Neuronal stem cell (in vitro differentiated cells): Measurements from ENCODE around the gene DPP6.

Experiments
- DNase-seq: peaks from one replicate; pipeline ENCODE4 v3.0.0-alpha.2; 2013; ENCODE audit warnings: low spot score
- H2AFZ ChIP-seq: one replicate; pipeline ENCODE4 v1.6.1; 2013; ENCODE audit warnings: mild to moderate bottlenecking, low read length, inconsistent platforms
- H2AK5ac ChIP-seq: 2 replicates; pipeline ENCODE4 v1.6.1; 2013; ENCODE audit warnings: low read depth, mild to moderate bottlenecking, inconsistent platforms, low read length, moderate library complexity, mixed read lengths
- H2BK120ac ChIP-seq: 2 replicates; pipeline ENCODE4 v1.6.1; 2013; ENCODE audit warnings: low read depth, mild to moderate bottlenecking, inconsistent platforms, low read length, moderate library complexity, mixed read lengths
- H2BK12ac ChIP-seq: one replicate; pipeline ENCODE4 v1.6.1; 2013; ENCODE audit warnings: low read length, inconsistent platforms
- H2BK15ac ChIP-seq: 2 replicates; pipeline ENCODE4 v1.6.1; 2013; ENCODE audit warnings: mild to moderate bottlenecking, low read length, inconsistent platforms, mixed read lengths
- H2BK5ac ChIP-seq: one replicate; pipeline ENCODE4 v1.6.1; 2013; ENCODE audit warnings: inconsistent platforms, mild to moderate bottlenecking, low read length, moderate library complexity
- H3K14ac ChIP-seq: one replicate; pipeline ENCODE4 v1.6.1; 2013; ENCODE audit warnings: low read length, inconsistent platforms
- H3K18ac ChIP-seq: 2 replicates; pipeline ENCODE4 v1.6.1; 2013; ENCODE audit warnings: low read length, inconsistent platforms
- H3K23ac ChIP-seq: 2 replicates; pipeline ENCODE4 v1.6.1; 2013; ENCODE audit warnings: low read depth, mild to moderate bottlenecking, mixed read lengths, low read length, inconsistent platforms; ENCODE audit not compliant: poor library complexity
- H3K27ac ChIP-seq: replicated peaks from 3 replicates; pipeline ENCODE4 v1.5.1; 2013; ENCODE audit warnings: low read length, inconsistent platforms
- H3K27me3 ChIP-seq, 3 experiments: 2 replicates each; pipeline ENCODE4 v1.6.1; 2013; ENCODE audit warnings: low read length in 3 of 3, mild to moderate bottlenecking in 2 of 3, inconsistent platforms in 1 of 3, low read depth in 1 of 3, mixed read lengths in 1 of 3, moderate library complexity in 1 of 3; ENCODE audit not compliant: control insufficient read depth in 3 of 3, insufficient read depth in 3 of 3
- H3K36me3 ChIP-seq, 2 donors: replicated peaks in 1 of 2; 2 replicates each; pipeline ENCODE4 v1.6.1; 2013; ENCODE audit warnings: low read length in 2 of 2; ENCODE audit not compliant: control insufficient read depth in 2 of 2, insufficient read depth in 2 of 2
- H3K4ac ChIP-seq: 2 replicates; pipeline ENCODE4 v1.6.1; 2013; ENCODE audit warnings: inconsistent platforms, mild to moderate bottlenecking, low read length, moderate library complexity
- H3K4me1 ChIP-seq, 2 donors: 1 replicate in 1 of 2; 2 replicates in 1 of 2; pipeline ENCODE4 v1.6.1; 2013; ENCODE audit warnings: low read length in 2 of 2, low read depth in 1 of 2; ENCODE audit not compliant: control insufficient read depth in 2 of 2, insufficient read depth in 1 of 2
- H3K4me2 ChIP-seq: one replicate; pipeline ENCODE4 v1.6.1; 2013; ENCODE audit warnings: mild to moderate bottlenecking, low read length, inconsistent platforms; ENCODE audit not compliant: insufficient read depth, poor library complexity, severe bottlenecking
- H3K4me3 ChIP-seq, 2 donors: 2 replicates each; pipeline ENCODE4 v1.5.1; 2013; ENCODE audit warnings: low read length in 2 of 2, mild to moderate bottlenecking in 2 of 2, inconsistent platforms in 1 of 2, moderate library complexity in 1 of 2
- H3K79me1 ChIP-seq: one replicate; pipeline ENCODE4 v1.6.1; 2013; ENCODE audit warnings: low read depth, mild to moderate bottlenecking, inconsistent platforms, low read length, moderate library complexity
- H3K9ac ChIP-seq: one replicate; pipeline ENCODE4 v1.6.1; 2013; ENCODE audit warnings: mild to moderate bottlenecking, low read depth, low read length, inconsistent platforms; ENCODE audit not compliant: poor library complexity
- H3K9me3 ChIP-seq, 2 donors: replicated peaks in 1 of 2; 2 replicates each; pipeline versions ENCODE3 to v1.6.1; 2013; ENCODE audit warnings: low read length in 2 of 2, mild to moderate bottlenecking in 2 of 2, inconsistent platforms in 1 of 2, low read depth in 1 of 2, mixed read lengths in 1 of 2, moderate library complexity in 1 of 2; ENCODE audit not compliant: control insufficient read depth in 2 of 2, insufficient read depth in 1 of 2
- H4K8ac ChIP-seq: one replicate; pipeline ENCODE4 v1.6.1; 2013; ENCODE audit warnings: low read depth, mild to moderate bottlenecking, inconsistent platforms, low read length, moderate library complexity
- H4K91ac ChIP-seq: one replicate; pipeline ENCODE4 v1.6.1; 2013; ENCODE audit warnings: low read length, low read depth, mild to moderate bottlenecking, inconsistent platforms; ENCODE audit not compliant: poor library complexity
- WGBS, 2 donors: extraction: QIAGEN DNeasy Blood & Tissue Kit; methylation state at CpG; one replicate each; pipeline ENCODE4 v1.1.7; 2013; ENCODE audit warnings: missing lambda C conversion rate in 2 of 2, mixed read lengths in 1 of 2; ENCODE audit not compliant: insufficient read length in 2 of 2, insufficient replicate concordance in 1 of 2; ENCODE audit errors: extremely low coverage in 2 of 2; 5-methylcytosine and 5-hydroxymethylcytosine counted together

The DPP6 gene

DNA sequence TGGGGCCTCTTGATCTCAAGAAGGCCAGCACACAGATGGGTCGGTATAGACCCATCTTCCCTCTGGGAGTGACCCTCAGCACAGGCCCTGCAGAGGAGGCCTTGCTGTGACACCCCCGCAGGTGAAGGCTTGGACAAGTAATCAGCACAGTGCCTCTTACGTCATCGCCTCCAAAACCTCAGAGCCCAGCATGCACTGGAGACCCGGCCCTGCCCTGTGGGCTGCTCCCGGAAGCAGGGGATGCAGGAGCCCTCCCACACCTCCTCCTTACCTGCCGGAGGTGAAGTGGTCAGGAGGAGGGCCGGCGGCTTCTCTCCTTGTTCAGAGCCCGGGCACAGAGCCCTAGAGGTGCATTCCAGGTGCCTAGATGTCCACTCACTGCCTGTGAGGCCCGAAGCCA is 829.3 kb downstream of the DPP6 start:
- Histone ChIP-seq H3K9ac (no peak overlapping the region), H2AK5ac (peak overlapping the region; percentile 67), H3K4me2 (no peak overlapping the region), H3K4me1 (peaks cover 0 to 8% of the 10 kb centered on the region in 2 donors), H2AFZ (no peak overlapping the region), H3K18ac (peak overlapping the region; percentile 3), H2BK5ac (no peak overlapping the region), H3K14ac (no peak overlapping the region), H2BK12ac (no peak overlapping the region), H3K27ac (no peak overlapping the region), H4K91ac (no peak overlapping the region), H3K23ac (no peak overlapping the region), H2BK15ac (no peak overlapping the region), H3K9me3 (peaks cover 0 to 15% of the 10 kb centered on the region in 2 donors), H3K4me3 (no peak overlapping the region), H3K27me3 (peaks cover 0 to 5% (median 0%) of the 10 kb centered on the region in 3 experiments), H3K36me3 (no peaks in the 10 kb centered on the region), H3K4ac (no peak overlapping the region), H4K8ac (no peak overlapping the region), H2BK120ac (no peak overlapping the region), H3K79me1 (no peaks in the 10 kb centered on the region)
- DNase-seq = no peak
- whole genome bisulfite sequencing, 2 donors = no CpG with 5 or more reads among the region's 11 CpGs

DNA sequence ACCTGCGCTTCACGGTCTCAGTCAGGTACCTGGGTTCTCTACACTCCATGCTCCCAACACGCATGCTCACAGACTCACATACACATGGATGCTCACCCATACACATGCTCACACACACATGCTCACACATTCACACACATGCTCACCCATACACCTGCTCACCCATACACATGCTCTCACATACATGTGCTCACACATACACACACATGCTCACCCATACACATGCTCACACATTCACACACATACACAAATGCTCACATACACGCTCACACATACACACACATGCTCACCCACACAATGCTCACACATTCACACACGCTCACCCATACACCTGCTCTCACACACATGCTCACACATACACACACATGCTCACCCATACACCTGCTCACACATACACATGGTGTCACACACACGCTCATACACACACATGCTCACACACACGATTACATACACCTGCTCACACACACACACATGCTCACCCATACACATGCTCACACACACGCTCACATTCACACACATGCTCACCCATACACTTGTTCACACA is 830.8 kb downstream of the DPP6 start:
- Histone ChIP-seq H2BK12ac (no peak overlapping the region), H3K4me3 (peak overlapping the region in 1 of 2 donors; percentile 65), H3K9ac (peak overlapping the region; percentile 34), H3K4me1 (no peaks in the 10 kb centered on the region), H3K9me3 (peaks cover 0 to 15% of the 10 kb centered on the region in 2 donors), H4K91ac (no peak overlapping the region), H3K18ac (no peak overlapping the region), H2BK15ac (no peak overlapping the region), H3K4ac (no peak overlapping the region), H3K27ac (no peak overlapping the region), H3K27me3 (peaks cover 0 to 5% (median 5%) of the 10 kb centered on the region in 3 experiments), H4K8ac (no peak overlapping the region), H3K79me1 (no peaks in the 10 kb centered on the region), H2AFZ (no peak overlapping the region), H2AK5ac (no peak overlapping the region), H3K23ac (peak overlapping the region; percentile 70), H3K4me2 (no peak overlapping the region), H3K36me3 (no peaks in the 10 kb centered on the region), H3K14ac (no peak overlapping the region), H2BK5ac (no peak overlapping the region), H2BK120ac (no peak overlapping the region)
- WGBS, 2 donors = no CpG with 5 or more reads among the region's 8 CpGs
- no peak for DNase-seq

DNA sequence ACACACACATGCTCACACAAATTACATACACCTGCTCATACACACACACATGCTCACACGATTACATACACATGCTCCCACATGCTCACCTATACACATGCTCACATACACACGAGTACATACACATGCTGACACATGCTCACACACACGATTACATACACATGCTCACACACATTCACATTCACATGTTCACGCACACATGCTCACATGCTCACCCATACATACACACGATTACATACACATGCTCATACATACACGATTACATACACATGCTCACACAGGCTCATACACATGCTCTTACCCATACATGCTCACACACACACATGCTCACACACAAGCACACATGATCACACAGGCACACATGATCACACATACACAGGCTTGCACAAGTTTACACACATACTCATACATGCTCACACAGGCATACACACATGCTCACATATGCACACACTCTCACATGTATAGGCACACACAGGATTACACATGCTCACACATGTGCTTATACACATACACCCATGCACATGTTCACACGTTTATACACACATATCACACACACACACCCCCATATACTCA is 832.2 kb downstream of the DPP6 start:
- H3K4me2 ChIP-seq = no peak overlapping the region
- peak overlapping the region in 1 of 2 donors; percentile 2 for H3K4me3 ChIP-seq
- no peak overlapping the region for H2AFZ ChIP-seq
- peak overlapping the region; percentile 73 for H3K14ac ChIP-seq
- no peaks in the 10 kb centered on the region for H3K36me3 ChIP-seq
- peak overlapping the region; percentile 9 for H3K18ac ChIP-seq
- H2BK15ac ChIP-seq = no peak overlapping the region
- H3K79me1 ChIP-seq = no peaks in the 10 kb centered on the region
- H3K27me3 ChIP-seq = peaks cover 0 to 5% (median 5%) of the 10 kb centered on the region in 3 experiments
- peak overlapping the region; percentile 54 for H4K8ac ChIP-seq
- no peak overlapping the region for H2AK5ac ChIP-seq
- H3K4me1 ChIP-seq = no peaks in the 10 kb centered on the region
- no peak overlapping the region for H2BK12ac ChIP-seq
- no peak for DNase-seq
- H3K9ac ChIP-seq = no peak overlapping the region
- no peak overlapping the region for H3K27ac ChIP-seq
- H2BK120ac ChIP-seq = no peak overlapping the region
- H3K4ac ChIP-seq = no peak overlapping the region
- no peak overlapping the region for H4K91ac ChIP-seq
- no peak overlapping the region for H3K23ac ChIP-seq
- no peak overlapping the region for H2BK5ac ChIP-seq
- no CpG with 5 or more reads among the region's 7 CpGs for WGBS, 2 donors
- peaks cover 0 to 19% of the 10 kb centered on the region in 2 donors for H3K9me3 ChIP-seq

DNA sequence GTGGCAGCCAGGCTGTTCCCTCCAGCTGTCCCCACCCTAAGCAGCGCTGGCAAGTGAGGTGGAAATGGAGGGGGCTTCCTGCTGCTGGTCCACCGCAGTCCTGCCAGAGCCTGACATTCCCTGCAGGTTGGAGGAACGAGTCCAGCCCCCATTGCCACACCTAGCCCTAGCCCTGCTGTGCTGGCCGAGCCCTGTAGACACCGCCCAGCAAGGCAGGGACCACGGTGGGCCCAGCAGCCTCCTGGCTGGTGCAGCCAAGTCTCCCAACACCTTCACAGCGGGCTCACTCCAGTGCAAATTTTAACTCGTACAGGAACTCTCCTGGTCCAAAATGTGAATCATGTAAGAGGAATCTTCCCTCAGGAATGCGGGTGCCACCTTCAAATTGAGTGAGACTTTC is 834.4 kb downstream of the DPP6 start:
- no peak overlapping the region for H2AFZ ChIP-seq
- DNase-seq = no peak
- peak overlapping the region; percentile 61 for H3K23ac ChIP-seq
- H2BK120ac ChIP-seq = no peak overlapping the region
- H4K8ac ChIP-seq = no peak overlapping the region
- WGBS, 2 donors = no CpG with 5 or more reads among the region's 9 CpGs
- no peaks in the 10 kb centered on the region for H3K36me3 ChIP-seq
- no peak overlapping the region for H2AK5ac ChIP-seq
- H3K9ac ChIP-seq = no peak overlapping the region
- H2BK5ac ChIP-seq = no peak overlapping the region
- H3K4me3 ChIP-seq = no peak overlapping the region
- no peak overlapping the region for H3K4ac ChIP-seq
- no peak overlapping the region for H3K27ac ChIP-seq
- no peaks in the 10 kb centered on the region for H3K79me1 ChIP-seq
- H3K27me3 ChIP-seq = peaks cover 0 to 15% (median 5%) of the 10 kb centered on the region in 3 experiments
- no peak overlapping the region for H3K14ac ChIP-seq
- H3K4me1 ChIP-seq = no peaks in the 10 kb centered on the region
- H2BK15ac ChIP-seq = no peak overlapping the region
- peak overlapping the region; percentile 44 for H3K18ac ChIP-seq
- H4K91ac ChIP-seq = no peak overlapping the region
- H2BK12ac ChIP-seq = no peak overlapping the region
- H3K9me3 ChIP-seq = peaks cover 0 to 22% of the 10 kb centered on the region in 2 donors
- no peak overlapping the region for H3K4me2 ChIP-seq
